Stimulated activated CD4-positive, alpha-beta T cell treated with anti-CD3 and anti-CD28 coated beads, TNF-alpha, amount 100 ng/mL, for 24 hours (primary cell): ENCODE measurements around the gene TFR2.

Experiments
- DNase-seq, 3 experiments: peaks; one replicate each; pipeline ENCODE4 v3.0.0-alpha.2; 2020; ENCODE audit warnings: low read depth in 3 of 3

Gene TFR2

DNA sequence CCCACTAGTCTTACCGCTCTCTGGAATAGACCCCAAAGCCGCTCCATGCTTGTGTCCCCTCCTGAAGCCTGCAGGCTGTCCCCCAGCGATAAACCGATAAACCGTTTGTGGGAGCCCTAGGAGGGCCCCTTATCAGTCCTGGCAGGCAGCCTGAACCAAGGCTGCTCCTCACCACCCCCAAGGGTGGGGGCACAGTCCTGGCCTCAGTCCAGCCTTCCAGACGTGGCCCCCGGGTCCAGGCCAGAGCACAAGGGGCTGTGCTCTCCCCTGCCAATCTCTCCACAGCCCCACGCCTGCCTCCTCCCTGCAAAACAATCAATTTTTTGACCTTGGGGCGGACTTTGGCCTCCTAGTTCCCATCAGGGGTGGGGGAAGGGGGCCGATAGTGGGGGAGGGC lies at the start of gene TFR2:
TSS of gene TFR2 (minus strand) at position 90 of the 397 bp plus-strand sequence. CDS start at position 47, 43 bp downstream.
- no peak for DNase-seq

DNA sequence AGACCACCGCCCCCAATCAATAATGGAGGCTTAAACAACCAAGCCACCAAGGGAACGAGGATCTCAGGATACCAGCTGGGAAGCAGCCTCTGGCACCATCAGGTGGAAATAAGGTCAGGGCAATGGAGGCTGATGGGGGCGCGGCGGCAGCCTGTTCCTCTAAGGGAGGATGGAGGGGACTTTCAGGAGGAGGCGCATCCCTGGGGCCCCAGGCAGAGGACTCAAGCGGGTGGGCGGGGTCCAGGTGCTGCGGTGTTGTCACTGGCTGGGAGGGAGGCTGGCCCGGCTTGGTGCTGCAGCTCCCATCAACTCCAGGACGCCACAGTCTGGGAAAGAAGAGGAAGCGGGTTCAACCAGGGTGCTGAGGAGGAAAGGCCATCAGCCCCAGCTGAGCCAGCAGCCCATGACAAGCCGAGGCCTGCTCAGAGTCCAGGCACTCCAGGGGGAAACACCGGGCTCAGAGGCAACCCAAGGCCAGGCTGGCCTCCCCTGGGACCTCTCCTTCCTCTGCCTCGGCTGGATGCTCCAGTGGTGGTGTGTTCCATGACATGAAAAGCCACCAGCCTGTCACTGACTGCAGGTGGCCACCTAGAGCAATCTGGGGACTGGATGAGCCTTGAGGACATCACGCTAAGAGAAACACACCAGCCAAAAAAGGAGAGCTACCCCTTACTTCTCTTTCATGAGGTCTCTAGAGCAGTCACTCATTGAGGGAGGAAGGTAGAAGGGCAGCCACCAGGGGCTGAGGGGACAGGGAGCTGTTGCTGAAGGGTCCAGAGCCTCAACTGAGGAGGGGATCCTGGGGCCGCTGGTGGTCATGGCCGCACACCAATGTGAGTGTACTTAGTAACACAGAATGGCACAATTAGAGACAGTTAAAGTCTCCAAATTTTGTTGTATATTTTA lies 48.1 kb upstream of the TFR2 start:
- no peak for DNase-seq

DNA sequence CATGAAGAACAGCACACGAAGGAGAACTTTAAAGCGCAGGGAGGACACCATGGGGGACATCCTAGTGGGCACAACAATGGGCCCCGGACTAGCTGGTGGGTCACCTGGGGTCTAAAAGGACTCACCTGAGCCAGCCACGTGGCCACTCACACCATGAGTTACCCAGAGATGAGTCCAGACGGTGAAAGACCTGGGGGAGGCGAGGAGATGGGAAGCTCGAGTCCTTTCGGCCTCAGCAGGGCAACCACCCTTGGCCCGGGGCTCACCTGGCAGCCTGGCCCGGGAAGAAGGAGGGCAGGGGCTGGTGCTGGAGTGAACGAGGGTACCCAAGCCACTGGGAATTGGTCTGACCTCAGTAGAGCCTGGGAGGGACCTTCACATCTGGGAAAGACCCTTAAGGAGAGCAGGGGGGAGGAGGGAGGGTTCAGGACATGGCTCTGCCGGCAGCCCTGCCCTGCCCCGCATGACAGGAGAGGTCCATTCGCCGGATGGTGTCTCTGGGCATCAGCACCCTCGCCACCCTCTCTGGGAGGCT lies 47.0 kb upstream of the TFR2 start:
- DNase-seq: no peak

DNA sequence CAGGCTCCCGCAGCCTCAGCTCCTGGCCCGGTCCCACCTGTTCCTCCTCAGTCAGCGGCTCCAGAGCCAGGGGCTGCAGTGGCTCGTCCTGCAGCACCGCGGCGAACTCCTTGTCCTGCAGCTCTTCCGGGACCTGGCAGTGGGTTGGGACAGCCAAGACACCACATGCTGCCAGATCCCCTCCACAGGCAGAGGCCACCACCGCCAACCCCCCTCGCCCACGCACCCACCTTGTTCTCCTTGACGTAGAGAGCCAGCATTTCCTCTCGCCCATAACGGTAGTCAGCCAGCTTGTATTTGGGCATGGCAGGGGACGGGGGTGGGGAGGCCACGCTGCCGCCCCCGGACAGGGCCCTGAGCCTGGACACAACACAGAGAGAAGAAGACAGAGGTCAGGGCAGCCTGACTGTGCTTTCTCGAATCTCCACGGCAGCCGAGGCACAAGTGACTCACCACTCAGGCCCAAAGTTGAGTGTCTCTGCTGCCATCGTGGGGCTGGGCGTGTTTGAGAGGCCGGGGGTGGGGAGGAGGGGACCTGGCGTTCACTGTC lies 46.5 kb upstream of the TFR2 start:
- DNase-seq: no peak

DNA sequence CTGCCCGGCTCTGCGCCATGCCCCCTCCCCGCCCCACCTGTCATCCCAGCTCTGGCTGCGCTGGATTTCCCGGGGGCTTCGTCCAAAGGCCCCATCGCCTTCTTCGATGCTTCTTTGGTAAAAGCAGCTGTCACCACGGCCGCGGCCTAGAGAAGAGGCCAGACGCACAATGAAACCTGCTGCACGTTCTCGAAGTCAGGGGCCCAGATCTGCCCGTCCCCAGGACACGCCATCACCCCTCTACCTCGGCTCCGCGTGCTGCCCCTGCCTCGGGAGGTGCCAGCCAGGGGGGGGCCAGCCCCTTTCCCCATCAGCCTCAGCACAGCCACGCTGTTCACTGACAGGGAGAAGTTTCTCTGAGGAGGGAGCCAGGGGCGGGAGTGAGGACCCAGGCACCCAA lies 45.9 kb upstream of the TFR2 start:
- no peak for DNase-seq

DNA sequence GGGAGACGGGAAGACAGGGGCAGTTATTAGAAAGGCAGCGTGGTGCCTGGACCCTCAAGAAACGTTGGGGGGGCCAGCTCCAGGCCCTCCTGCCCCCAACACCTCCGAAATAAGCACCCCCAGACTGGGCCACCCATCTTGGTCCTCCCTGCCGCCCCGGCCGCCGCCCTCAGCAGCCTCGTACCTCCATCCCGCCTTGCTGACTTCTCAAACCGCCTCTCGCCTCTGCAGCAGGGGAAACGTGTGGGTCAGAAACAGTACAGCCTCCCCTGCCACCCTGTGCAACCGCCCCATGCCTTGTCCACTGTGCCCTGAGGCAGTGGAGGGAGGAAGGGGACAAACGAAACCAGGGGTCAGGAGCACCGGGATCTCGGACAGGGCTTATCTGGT lies 45.5 kb upstream of the TFR2 start:
- no peak for DNase-seq

GRCh38 chr7:100686201-100686821 lies 45.0 kb upstream of the TFR2 start:
- DNase-seq: no peak

DNA sequence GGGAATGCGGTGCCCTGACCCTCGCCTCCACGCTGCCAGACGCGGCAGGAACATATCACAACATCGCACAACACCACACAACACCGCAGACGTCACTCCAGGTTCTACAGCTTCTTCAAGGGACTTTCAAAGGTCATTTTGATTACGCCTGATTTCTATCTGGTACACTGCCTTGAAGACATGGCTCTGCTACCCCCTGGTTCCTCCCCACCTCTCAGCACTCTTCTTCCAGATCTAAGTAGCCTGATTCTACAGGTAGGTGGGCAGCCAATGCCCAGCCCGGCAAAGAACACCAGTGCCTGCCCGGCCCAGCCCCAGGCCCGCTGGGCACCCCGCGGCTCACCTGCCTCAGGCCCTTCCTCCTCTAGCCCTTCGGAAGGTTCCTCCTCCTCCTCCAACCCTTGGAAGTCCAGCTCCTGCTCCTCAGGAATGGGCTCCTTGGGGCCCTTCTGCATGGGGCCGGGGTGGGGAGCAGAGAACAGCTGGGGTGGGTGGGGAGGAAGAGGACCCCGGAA lies 44.3 kb upstream of the TFR2 start:
- no peak for DNase-seq

DNA sequence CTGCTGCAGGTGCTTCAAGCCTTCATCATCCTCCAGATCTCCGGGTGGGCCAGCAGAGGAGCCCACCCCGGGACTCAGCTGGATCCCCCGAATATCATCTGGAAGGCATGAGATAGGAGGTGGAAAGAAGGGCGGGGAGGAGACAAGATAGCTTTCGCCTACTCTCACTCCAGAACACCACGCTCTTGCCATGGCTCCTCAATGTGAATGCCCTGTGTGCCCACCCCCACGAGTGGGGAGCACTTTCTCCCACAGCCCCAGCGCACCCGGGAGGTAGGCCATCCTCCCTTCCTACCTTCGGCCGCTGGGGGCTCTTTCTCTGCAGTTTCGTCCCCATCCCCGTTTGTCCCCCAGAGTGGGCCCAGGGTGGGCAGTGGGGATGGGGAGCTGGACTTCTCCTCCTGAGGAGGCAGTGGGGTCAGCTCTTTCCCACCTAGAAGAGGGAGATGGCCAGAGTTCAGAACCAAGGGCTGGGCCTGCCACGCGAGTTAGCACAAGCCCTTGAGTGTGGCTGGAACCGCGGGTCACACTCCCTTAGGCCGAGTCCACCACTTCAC lies 43.8 kb upstream of the TFR2 start:
- DNase-seq: no peak

GRCh38 chr7:100684534-100685042 lies 43.2 kb upstream of the TFR2 start:
- no peak for DNase-seq

- DNase-seq: no peak
Observed at GRCh38 chr7:100683659-100684533, 42.5 kb upstream of the TFR2 start.

DNA sequence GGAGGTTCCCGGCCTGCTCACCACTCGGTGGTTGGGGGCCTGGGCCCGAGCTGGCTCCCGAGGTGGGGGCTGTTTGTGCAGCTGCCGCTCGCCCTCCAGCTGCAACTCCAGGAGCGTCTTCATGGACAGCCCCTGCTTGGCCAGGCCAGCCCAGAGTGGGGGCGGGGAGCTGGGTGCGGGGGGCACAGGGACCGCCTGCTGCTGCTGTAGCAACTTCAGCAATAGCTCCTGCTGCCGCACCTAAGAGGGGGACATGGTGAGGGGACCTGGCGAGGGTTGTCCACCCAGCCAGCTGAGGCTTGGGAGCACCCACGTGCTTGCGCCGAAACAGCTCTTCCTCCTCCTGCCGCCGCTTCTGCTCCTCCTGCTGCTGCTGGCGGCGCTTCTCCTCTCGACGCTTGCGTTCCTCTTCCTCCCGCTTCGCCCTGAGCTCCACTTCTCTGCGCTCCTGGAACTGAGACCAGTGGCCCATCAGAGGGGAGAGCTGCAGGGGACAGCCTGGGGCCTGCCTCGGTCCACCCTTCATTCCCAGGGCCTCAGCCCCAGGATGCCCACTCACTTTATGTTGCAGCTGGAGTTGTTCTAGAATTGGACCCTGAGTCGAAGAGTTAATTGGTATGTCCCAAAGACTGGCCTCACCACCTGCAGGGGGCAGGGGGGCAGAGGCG lies 41.8 kb upstream of the TFR2 start:
- DNase-seq: no peak

DNA sequence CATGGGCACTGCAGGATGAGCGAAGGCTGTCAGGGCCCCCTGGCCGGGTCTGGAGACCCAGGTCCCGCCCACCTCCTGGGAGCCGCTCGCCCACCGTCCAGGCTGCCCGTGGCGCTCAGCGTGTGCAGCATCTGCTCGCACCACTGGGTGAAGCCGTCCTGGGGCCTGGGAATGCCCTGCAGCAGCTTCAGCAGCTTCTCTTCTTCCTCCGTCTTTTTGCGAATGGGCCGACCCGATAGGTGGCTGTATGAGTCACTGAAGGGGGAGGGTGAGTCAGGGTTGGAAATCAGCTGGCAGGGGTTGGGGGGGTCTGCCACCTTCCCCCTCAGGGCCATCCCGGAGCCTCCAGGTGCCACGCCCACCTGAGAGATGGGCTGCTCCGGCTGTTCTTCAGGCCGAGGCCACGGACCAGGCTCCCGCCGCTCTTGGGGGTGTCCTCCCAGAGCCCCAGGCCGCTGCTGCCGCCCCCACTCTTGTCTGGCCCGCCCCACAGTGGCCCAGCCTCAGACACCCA lies 40.9 kb upstream of the TFR2 start:
- DNase-seq: no peak

DNA sequence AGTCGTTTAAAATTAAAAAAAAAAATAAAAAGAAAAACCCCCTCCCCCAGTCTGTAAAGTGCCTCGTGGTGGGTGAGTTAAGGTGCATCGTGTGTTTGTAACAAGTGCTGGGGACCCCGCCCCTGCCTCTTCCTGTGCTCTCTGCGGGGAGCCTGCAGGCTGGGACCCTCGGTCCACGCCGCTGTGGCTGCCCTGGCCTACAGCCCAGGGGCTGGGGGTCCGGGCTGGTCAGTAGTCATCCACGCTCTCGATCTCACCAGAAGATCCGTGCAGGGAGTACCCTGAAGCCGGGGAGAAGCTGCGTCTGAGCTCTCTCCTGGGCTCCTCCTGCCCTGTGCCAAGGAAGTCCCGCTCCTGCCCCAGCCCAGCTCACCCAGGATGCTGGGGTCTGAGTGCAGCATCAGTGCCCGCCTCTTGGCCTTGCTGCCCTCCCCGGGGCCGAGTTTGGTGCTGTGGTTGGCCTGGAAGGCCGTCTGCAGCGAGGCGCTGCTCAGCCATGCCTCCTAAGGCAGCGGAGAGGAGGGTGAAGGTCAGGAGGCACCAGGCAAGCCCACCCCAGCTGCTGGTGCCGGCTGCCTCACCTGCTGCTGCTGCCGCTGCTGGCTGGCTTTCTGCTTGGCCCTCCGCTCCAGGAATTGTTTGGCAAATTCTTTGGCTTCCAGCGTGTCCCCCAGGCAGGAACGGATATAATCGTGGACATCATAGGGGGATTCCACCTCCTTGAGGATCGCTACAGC lies 40.3 kb upstream of the TFR2 start:
- no peak for DNase-seq

- no peak for DNase-seq
Observed at GRCh38 chr7:100680576-100681271, 39.4 kb upstream of the TFR2 start.

GRCh38 chr7:100679927-100680575 lies 38.7 kb upstream of the TFR2 start:
- DNase-seq: no peak

DNA sequence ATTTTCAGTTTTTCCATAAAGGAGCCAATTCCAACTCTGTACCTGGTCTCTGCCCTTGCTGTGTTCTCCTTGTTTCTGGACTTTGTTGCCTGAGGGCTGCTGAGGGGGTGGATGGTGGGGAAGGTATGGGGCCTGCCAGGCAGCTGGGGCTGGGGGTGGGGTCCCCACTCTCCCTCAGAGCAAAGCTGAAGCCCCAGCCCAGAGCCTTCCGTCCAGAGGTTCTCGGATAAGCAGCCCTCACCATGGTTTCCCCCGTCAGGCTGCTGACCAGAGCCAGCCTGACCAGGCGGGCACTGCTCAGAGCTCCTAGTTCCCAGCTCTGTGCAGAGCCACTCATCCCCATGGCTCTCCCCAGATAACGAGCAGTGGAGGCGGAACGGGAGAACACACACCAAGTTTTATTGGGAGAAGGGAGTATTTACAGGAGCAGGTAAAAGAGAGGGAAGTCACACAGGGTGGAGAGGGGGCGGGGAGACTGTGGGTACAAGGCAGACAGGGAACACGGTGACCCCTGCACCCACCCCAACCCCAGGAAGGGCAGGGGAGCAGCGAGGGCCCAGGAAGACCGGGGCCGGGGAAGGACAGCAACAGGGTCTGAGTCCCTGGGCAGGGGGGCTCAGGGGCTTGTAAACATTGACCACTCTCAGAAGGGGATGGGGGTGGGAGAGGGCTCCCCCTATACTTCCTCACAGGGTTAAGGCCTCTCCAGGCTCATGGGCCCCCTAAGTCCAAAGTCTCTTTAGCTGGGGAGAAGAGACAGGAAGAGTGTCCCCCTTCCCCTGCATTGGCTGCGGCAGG lies 38.0 kb upstream of the TFR2 start:
- DNase-seq: no peak
